Measurements from ENCODE around the gene AUP1.

DNA sequence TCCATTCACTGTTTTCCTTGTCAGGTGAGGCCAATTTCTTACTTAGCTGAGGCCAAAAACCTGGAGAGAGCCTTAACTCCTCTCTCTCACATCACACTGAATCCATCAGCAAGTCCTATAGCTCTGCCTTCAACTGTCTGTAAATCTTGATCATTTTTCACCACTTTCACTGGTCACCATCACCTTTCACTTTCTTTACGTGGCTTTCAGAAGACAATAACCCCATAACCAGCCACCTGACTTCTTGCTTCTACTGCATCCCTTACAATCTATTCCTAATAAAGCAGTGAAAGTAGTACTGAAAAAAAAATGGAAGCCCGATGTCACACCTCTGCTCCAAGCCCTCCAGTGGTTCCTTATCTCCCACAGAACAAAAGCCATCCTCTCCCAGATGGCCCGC, 16.5 kb upstream of the AUP1 start:
- TF ChIP-seq POLR2A (IDR thresholded peaks at IDR 0.05) (no peak), EP300 (IDR thresholded peaks at IDR 0.05) (no peak)
- TF ChIP-seq, protein P1, sequence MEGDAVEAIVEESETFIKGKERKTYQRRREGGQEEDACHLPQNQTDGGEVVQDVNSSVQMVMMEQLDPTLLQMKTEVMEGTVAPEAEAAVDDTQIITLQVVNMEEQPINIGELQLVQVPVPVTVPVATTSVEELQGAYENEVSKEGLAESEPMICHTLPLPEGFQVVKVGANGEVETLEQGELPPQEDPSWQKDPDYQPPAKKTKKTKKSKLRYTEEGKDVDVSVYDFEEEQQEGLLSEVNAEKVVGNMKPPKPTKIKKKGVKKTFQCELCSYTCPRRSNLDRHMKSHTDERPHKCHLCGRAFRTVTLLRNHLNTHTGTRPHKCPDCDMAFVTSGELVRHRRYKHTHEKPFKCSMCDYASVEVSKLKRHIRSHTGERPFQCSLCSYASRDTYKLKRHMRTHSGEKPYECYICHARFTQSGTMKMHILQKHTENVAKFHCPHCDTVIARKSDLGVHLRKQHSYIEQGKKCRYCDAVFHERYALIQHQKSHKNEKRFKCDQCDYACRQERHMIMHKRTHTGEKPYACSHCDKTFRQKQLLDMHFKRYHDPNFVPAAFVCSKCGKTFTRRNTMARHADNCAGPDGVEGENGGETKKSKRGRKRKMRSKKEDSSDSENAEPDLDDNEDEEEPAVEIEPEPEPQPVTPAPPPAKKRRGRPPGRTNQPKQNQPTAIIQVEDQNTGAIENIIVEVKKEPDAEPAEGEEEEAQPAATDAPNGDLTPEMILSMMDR (IDR thresholded peaks at IDR 0.05) = no peak
